Limb (tissue), 2 donors: ENCODE measurements around the gene BAAT.
"Not testable (repeated sequence)": the region's sequence is repeated elsewhere in the genome, so short reads cannot be mapped to it uniquely, and the experiment has no call there.

ENCODE experiments used
- DNase-seq, 2 donors: peaks; one replicate each; pipeline ENCODE4 v3.0.0-alpha.2; 2016; ENCODE audit errors: extremely low spot score in 2 of 2

Gene BAAT

GRCh38 chr9:101384873-101385536, at the start of gene BAAT:
Gene BAAT, minus strand, starts transcription at chr9:101385006. Its CDS starts 13,602 bp downstream, at chr9:101371404.
- DNase-seq: not testable (repeated sequence)

- no peak for DNase-seq
Observed at GRCh38 chr9:101433229-101433628, 48.4 kb upstream of the BAAT start.

GRCh38 chr9:101432740-101433139, 47.9 kb upstream of the BAAT start:
- DNase-seq: no peak

GRCh38 chr9:101432171-101432570, 47.4 kb upstream of the BAAT start:
- DNase-seq: no peak

- no peak for DNase-seq
Observed at GRCh38 chr9:101429736-101430135, 44.9 kb upstream of the BAAT start.

- no peak for DNase-seq
Observed at GRCh38 chr9:101428909-101429308, 44.1 kb upstream of the BAAT start.

GRCh38 chr9:101427957-101428655, 43.3 kb upstream of the BAAT start:
- no peak for DNase-seq

- no peak for DNase-seq
Observed at GRCh38 chr9:101427358-101427757, 42.6 kb upstream of the BAAT start.

- no peak for DNase-seq
Observed at GRCh38 chr9:101421653-101422065, 36.9 kb upstream of the BAAT start.

- no peak for DNase-seq
Observed at GRCh38 chr9:101419863-101420262, 35.1 kb upstream of the BAAT start.

GRCh38 chr9:101418518-101419430, 34.0 kb upstream of the BAAT start:
- no peak for DNase-seq

GRCh38 chr9:101417977-101418376, 33.2 kb upstream of the BAAT start:
- DNase-seq: no peak

- no peak for DNase-seq
Observed at GRCh38 chr9:101417389-101417788, 32.6 kb upstream of the BAAT start.

- DNase-seq: no peak
Observed at GRCh38 chr9:101415578-101415977, 30.8 kb upstream of the BAAT start.

GRCh38 chr9:101414839-101415238, 30.0 kb upstream of the BAAT start:
- DNase-seq: no peak

- no peak for DNase-seq
Observed at GRCh38 chr9:101409079-101409477, 24.3 kb upstream of the BAAT start.

- DNase-seq: no peak
Observed at GRCh38 chr9:101408374-101409078, 23.7 kb upstream of the BAAT start.

GRCh38 chr9:101403516-101404285, 18.9 kb upstream of the BAAT start:
- DNase-seq: no peak

GRCh38 chr9:101400120-101400519, 15.3 kb upstream of the BAAT start:
- no peak for DNase-seq

GRCh38 chr9:101399643-101399970, 14.8 kb upstream of the BAAT start:
- no peak for DNase-seq
